SJCRH30 (cell line): ENCODE data around the gene NHERF2. TPM values are rescaled to one million over a fixed set of nuclear protein-coding genes. Genes with fewer than 3 reads are reported as not detected.

Experiments used
- DNase-seq, 2 experiments: peaks; one replicate each; pipeline ENCODE4 v3.0.0-alpha.2; 2015 to 2020
- H3K27ac ChIP-seq: fragments of 250-450 bp; sonication (Bioruptor Pico); 2 replicates; pipeline ENCODE4 v1.5.1; 2020; ENCODE audit warnings: mild to moderate bottlenecking, moderate library complexity
- H3K27me3 ChIP-seq: fragments of 250-450 bp; sonication (Bioruptor Pico); 2 replicates; pipeline ENCODE4 v1.5.1; 2020; ENCODE audit warnings: mild to moderate bottlenecking, moderate library complexity
- H3K36me3 ChIP-seq: fragments of 250-450 bp; sonication (Bioruptor Pico); 2 replicates; pipeline ENCODE4 v1.5.1; 2020; ENCODE audit warnings: mild to moderate bottlenecking, moderate library complexity
- H3K4me1 ChIP-seq: fragments of 250-450 bp; sonication (Bioruptor Pico); 2 replicates; pipeline ENCODE4 v1.5.1; 2020; ENCODE audit warnings: mild to moderate bottlenecking, moderate library complexity
- H3K4me3 ChIP-seq: fragments of 250-450 bp; sonication (Bioruptor Pico); 2 replicates; pipeline ENCODE4 v1.5.1; 2020; ENCODE audit warnings: mild to moderate bottlenecking, moderate library complexity
- H3K9me3 ChIP-seq: fragments of 250-450 bp; sonication (Bioruptor Pico); replicated peaks from 2 replicates; pipeline ENCODE4 v1.5.1; 2020; ENCODE audit warnings: mild to moderate bottlenecking, moderate library complexity
- total RNA-seq: library from RNA; depleted of rRNA; stranded (reverse); fragments of >200 nt; shearing (Covaris generic); gene quantifications from 2 replicates; pipeline ENCODE4 v1.2.3, GENCODE V29; 2014

Gene NHERF2
- total RNA-seq, 1 experiment from 2014 or later, result 8.0 TPM

GRCh38 chr16:2023092-2024031, 3.3 kb upstream of the NHERF2 start:
- peak overlapping the region; percentile 49 for H3K4me3 ChIP-seq
- H3K4me1 ChIP-seq, result no peaks in the 10 kb centered on the region; the same call in 1 of the 2 replicates
- DNase-seq, result peak; percentile 84 to 93
- H3K36me3 ChIP-seq, result no peaks in the 10 kb centered on the region
- no peaks in the 10 kb centered on the region for H3K9me3 ChIP-seq
- peaks cover 25% of the 10 kb centered on the region; the same call in 1 of the 2 replicates for H3K27me3 ChIP-seq
- H3K27ac ChIP-seq, result peak overlapping the region; percentile 17; the same call in 1 of the 2 replicates

DNA sequence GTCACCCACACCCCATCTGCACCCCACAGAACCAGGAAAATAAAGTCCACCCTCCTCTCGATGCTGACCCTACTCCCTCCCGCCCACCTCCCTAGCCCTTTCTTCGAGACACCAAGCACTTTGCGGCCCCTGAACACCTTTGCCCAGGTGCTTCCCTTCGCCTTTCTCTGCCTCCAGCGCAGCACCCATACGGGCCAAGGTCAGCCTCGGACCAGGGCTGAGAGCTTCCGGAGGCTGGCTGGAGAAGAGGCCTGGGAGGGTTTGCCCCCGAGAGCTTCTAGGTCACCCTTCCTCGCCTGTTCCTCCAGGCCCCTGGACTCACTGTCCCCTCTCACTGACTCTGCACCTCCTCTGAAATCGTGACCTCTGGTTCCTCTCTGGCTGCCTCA, 2.7 kb upstream of the NHERF2 start:
- Histone ChIP-seq H3K27ac (no peak overlapping the region), H3K4me1 (no peaks in the 10 kb centered on the region; the same call in 1 of the 2 replicates), H3K36me3 (no peaks in the 10 kb centered on the region), H3K27me3 (peaks cover 21% of the 10 kb centered on the region; the same call in 1 of the 2 replicates), H3K4me3 (peak overlapping the region; percentile 49; the same call in 1 of the 2 replicates), H3K9me3 (no peaks in the 10 kb centered on the region)
- DNase-seq, result no peak

GRCh38 chr16:2025251-2025650, 1.5 kb upstream of the NHERF2 start:
- peaks cover 17% of the 10 kb centered on the region; the same call in 1 of the 2 replicates for H3K27me3 ChIP-seq
- no peak for DNase-seq
- H3K36me3 ChIP-seq, result no peaks in the 10 kb centered on the region
- H3K27ac ChIP-seq, result no peak overlapping the region
- H3K4me3 ChIP-seq, result no peak overlapping the region
- H3K4me1 ChIP-seq, result no peaks in the 10 kb centered on the region; the same call in 1 of the 2 replicates
- H3K9me3 ChIP-seq, result no peaks in the 10 kb centered on the region

GRCh38 chr16:2025878-2026460, 733 bp upstream of the NHERF2 start:
- Histone ChIP-seq H3K4me1 (no peaks in the 10 kb centered on the region; the same call in 1 of the 2 replicates), H3K27me3 (peaks cover 17% of the 10 kb centered on the region; the same call in 1 of the 2 replicates), H3K4me3 (no peak overlapping the region), H3K9me3 (no peaks in the 10 kb centered on the region), H3K27ac (no peak overlapping the region), H3K36me3 (no peaks in the 10 kb centered on the region)
- no peak for DNase-seq

DNA sequence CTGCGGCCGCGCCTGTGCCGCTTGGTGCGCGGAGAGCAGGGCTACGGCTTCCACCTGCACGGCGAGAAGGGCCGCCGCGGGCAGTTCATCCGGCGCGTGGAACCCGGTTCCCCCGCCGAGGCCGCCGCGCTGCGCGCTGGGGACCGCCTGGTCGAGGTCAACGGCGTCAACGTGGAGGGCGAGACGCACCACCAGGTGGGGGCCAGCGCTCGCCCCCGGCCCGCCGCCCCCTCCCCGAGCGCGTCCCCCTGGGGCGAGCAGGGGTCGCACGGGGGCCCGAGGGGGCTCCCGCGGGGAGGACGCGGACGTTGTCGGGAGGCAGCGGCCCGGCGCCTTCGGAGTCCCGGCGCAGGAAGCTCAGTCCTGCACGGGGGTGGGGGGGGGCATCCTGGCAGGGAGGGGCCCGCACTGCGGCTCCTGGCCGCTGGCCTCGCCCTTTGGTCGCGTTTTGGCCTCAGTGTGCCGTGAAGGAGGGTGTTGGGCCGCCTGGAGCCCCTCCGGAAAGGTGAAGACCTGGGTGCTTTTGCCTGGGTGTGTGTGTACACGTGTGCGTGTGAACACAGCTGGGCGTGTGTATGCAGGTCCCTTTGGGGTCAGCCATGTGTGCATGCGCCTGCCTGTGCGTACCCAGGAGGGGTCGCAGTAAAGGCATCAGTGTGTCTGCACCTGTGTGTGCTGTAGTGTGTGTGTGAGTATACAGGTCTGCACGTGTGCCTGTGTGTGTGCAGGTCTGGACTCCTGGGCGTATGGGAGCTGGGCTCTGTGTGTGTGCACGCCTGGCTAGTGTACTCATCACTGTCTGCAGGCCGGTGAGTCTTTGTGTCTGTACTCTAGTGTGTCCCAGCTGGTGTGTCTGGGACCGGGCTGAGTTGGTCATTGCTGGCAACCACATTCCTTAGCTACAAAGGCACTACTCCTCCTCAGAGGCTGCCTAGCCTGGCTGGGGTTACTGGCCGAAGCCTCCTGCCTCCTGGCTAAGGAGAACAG, 615 bp downstream of the NHERF2 start:
- DNase-seq, result no peak
- peaks cover 2% of the 10 kb centered on the region for H3K4me1 ChIP-seq
- no peak overlapping the region for H3K27ac ChIP-seq

GRCh38 chr16:2028146-2028545, 1.4 kb downstream of the NHERF2 start:
- Histone ChIP-seq H3K9me3 (no peaks in the 10 kb centered on the region), H3K36me3 (no peaks in the 10 kb centered on the region), H3K4me3 (no peak overlapping the region), H3K27me3 (peaks cover 17% of the 10 kb centered on the region; the same call in 1 of the 2 replicates), H3K27ac (no peak overlapping the region), H3K4me1 (peaks cover 11% of the 10 kb centered on the region)
- no peak for DNase-seq

More for the DNA sequence above, 615 bp downstream of the NHERF2 start:
- Histone ChIP-seq H3K9me3 (no peaks in the 10 kb centered on the region), H3K4me3 (peak overlapping the region; percentile 31; the same call in 1 of the 2 replicates), H3K27me3 (peaks cover 17% of the 10 kb centered on the region; the same call in 1 of the 2 replicates), H3K36me3 (no peaks in the 10 kb centered on the region)

DNA sequence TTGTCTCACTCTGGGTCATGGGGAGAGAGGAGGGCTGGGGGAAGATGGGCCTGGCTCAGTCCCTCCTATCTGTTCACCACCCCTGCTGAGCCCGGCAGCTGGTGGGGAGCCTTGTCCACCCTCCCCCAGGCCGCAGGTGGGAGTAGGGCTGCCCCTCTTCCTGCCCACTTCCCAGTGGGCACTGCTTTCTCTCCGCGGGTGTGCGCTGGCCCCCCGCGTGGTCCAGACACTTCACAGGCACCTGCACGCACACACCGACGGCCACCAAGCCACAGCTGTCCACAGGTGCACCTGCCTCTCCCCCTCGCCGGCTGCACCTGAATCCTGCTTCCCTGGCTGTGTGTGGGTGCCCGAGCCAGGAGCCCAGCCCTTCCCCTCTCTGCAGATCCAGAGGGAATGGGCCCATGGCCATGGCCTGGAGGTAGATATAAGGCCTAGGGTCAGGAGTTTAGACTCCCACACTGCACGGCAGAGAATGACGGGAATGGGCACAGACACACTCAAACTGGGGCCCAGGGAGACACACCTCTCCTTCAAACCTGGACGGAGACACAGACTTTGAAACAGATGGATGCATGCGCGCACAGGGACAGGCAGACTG, 2.0 kb downstream of the NHERF2 start:
- Histone ChIP-seq H3K9me3 (no peaks in the 10 kb centered on the region), H3K36me3 (no peaks in the 10 kb centered on the region), H3K27me3 (peaks cover 17% of the 10 kb centered on the region; the same call in 1 of the 2 replicates), H3K27ac (no peak overlapping the region), H3K4me1 (peaks cover 13% of the 10 kb centered on the region), H3K4me3 (no peak overlapping the region)
- DNase-seq, result no peak

GRCh38 chr16:2029350-2029749, 2.6 kb downstream of the NHERF2 start:
- no peaks in the 10 kb centered on the region for H3K9me3 ChIP-seq
- no peak for DNase-seq
- peaks cover 17% of the 10 kb centered on the region; the same call in 1 of the 2 replicates for H3K27me3 ChIP-seq
- H3K4me3 ChIP-seq, result no peak overlapping the region
- no peak overlapping the region for H3K27ac ChIP-seq
- peaks cover 16% of the 10 kb centered on the region for H3K4me1 ChIP-seq
- no peaks in the 10 kb centered on the region for H3K36me3 ChIP-seq

DNA sequence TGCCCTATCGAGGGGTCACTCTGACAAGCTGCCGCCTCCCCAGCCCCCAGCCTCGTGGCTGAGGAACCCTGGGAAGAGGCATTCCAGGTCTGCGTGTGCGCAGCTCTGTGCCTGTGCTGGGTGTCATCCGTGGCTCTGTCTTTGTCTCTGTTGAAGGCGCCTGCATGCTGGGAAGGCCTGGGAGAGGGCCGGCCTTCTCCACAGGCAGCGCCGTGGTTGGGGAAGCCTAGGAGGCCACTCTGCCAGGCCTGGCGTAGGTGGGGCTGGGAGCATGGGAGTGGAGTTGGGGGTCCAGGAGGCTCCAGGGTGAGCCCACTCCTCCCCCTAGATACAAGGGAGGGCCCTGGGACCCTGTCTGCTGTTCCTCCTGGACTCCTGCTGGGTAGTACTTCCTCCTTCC, 3.3 kb downstream of the NHERF2 start:
- Histone ChIP-seq H3K27me3 (peaks cover 17% of the 10 kb centered on the region; the same call in 1 of the 2 replicates), H3K4me1 (peaks cover 20% of the 10 kb centered on the region), H3K27ac (no peak overlapping the region), H3K4me3 (no peak overlapping the region), H3K36me3 (no peaks in the 10 kb centered on the region), H3K9me3 (no peaks in the 10 kb centered on the region)
- no peak for DNase-seq

DNA sequence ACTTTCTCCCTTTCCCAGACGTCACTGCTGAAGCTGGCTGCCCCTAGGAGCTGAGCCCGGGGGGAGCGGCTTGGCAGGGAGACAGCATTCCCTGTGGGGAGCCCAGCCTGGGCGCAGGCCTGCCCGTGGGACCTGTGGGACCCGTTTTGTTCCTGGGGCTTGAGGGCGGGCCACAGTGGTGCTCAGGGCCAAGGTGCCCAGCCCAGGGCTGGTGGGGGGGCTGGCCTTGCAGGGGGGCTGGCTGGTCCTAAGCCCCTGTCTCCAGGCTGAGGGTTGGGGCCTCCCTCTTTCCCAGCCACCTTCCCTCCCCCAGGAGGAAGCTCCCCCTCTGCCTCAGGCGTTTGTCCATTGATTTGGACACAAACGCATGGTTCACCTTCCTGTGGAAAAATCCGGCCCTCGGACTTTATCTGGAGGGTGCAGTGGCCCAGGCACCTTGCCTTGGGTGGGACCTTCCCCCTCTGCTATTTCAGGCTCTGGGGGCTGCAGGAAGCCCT, 4.4 kb downstream of the NHERF2 start:
- Histone ChIP-seq H3K9me3 (no peaks in the 10 kb centered on the region), H3K27me3 (peaks cover 9% of the 10 kb centered on the region; the same call in 1 of the 2 replicates), H3K4me1 (peaks cover 25% of the 10 kb centered on the region), H3K4me3 (no peak overlapping the region), H3K36me3 (no peaks in the 10 kb centered on the region), H3K27ac (no peak overlapping the region)
- DNase-seq, result no peak

GRCh38 chr16:2032285-2033056, 5.8 kb downstream of the NHERF2 start:
- peak overlapping the region; percentile 57 for H3K4me3 ChIP-seq

GRCh38 chr16:2033057-2033908, 6.6 kb downstream of the NHERF2 start:
- peak overlapping the region; percentile 57 for H3K4me3 ChIP-seq
- peaks cover 27% of the 10 kb centered on the region for H3K4me1 ChIP-seq
- H3K36me3 ChIP-seq, result no peaks in the 10 kb centered on the region
- H3K27me3 ChIP-seq, result no peaks in the 10 kb centered on the region; the same call in 1 of the 2 replicates
- peak; percentile 53 to 62 for DNase-seq
- no peaks in the 10 kb centered on the region for H3K9me3 ChIP-seq
- peak overlapping the region; percentile 32 for H3K27ac ChIP-seq

More at GRCh38 chr16:2032285-2033056, 5.8 kb downstream of the NHERF2 start:
- Histone ChIP-seq H3K27ac (no peak overlapping the region), H3K36me3 (no peaks in the 10 kb centered on the region), H3K9me3 (no peaks in the 10 kb centered on the region), H3K27me3 (peaks cover 8% of the 10 kb centered on the region; the same call in 1 of the 2 replicates), H3K4me1 (peaks cover 27% of the 10 kb centered on the region)
- DNase-seq, result peak in 1 of 2 experiments; percentile 44
